MM.1S (cell line): ENCODE data around the gene ASIC2.

Experiments used
- DNase-seq: peaks from one replicate; pipeline ENCODE4 v3.0.0-alpha.2; 2015
- H2AFZ ChIP-seq: fragments of 300-600 bp; sonication (generic); 2 replicates; pipeline ENCODE4 v1.6.0; 2016; ENCODE audit warnings: antibody characterized with exemption, low read length
- H3F3A ChIP-seq: fragments of 300-600 bp; sonication (generic); 2 replicates; pipeline ENCODE4 v1.6.1; 2016; ENCODE audit warnings: mild to moderate bottlenecking, antibody characterized with exemption, low read length, moderate library complexity, mixed read lengths; ENCODE audit not compliant: insufficient read depth
- H3K27ac ChIP-seq: fragments of 300-600 bp; sonication (generic); 2 replicates; pipeline ENCODE4 v1.5.1; 2016; ENCODE audit warnings: mild to moderate bottlenecking, low read length
- H3K27me3 ChIP-seq: fragments of 300-600 bp; sonication (generic); replicated peaks from 2 replicates; pipeline ENCODE4 v1.6.0; 2016; ENCODE audit warnings: low read length; ENCODE audit not compliant: insufficient read depth
- H3K36me3 ChIP-seq: fragments of 300-600 bp; sonication (generic); replicated peaks from 2 replicates; pipeline ENCODE4 v1.6.1; 2016; ENCODE audit warnings: mild to moderate bottlenecking, low read length, mixed read lengths; ENCODE audit not compliant: insufficient read depth
- H3K4me1 ChIP-seq: fragments of 300-600 bp; sonication (generic); 2 replicates; pipeline ENCODE4 v1.6.1; 2016; ENCODE audit warnings: low read length, mixed read lengths
- H3K4me2 ChIP-seq: fragments of 300-600 bp; sonication (generic); 2 replicates; pipeline ENCODE4 v1.6.0; 2016; ENCODE audit warnings: low read depth, low read length
- H3K4me3 ChIP-seq: fragments of 300-600 bp; sonication (generic); 2 replicates; pipeline ENCODE4 v1.5.1; 2016; ENCODE audit warnings: low read length, mixed read lengths
- H3K79me2 ChIP-seq: fragments of 300-600 bp; sonication (generic); 2 replicates; pipeline ENCODE4 v1.6.1; 2016; ENCODE audit warnings: mixed run types, low read length, mixed read lengths
- H3K9ac ChIP-seq: fragments of 300-600 bp; sonication (generic); 2 replicates; pipeline ENCODE4 v1.6.1; 2016; ENCODE audit warnings: low read length, mixed read lengths
- H3K9me2 ChIP-seq: fragments of 300-600 bp; sonication (generic); replicated peaks from 2 replicates; pipeline ENCODE4 v1.6.1; 2016; ENCODE audit warnings: mild to moderate bottlenecking, low read length, mixed read lengths; ENCODE audit not compliant: insufficient read depth
- H3K9me3 ChIP-seq: fragments of 300-600 bp; sonication (generic); replicated peaks from 2 replicates; pipeline ENCODE4 v1.6.1; 2016; ENCODE audit warnings: mild to moderate bottlenecking, low read length, mixed read lengths; ENCODE audit not compliant: insufficient read depth
- H4K20me1 ChIP-seq: fragments of 300-600 bp; sonication (generic); 2 replicates; pipeline ENCODE4 v1.6.1; 2016; ENCODE audit warnings: mild to moderate bottlenecking, low read length, moderate library complexity, mixed read lengths; ENCODE audit not compliant: insufficient read depth
- CTCF ChIP-seq: fragments of 300-600 bp; sonication (generic); IDR thresholded peaks from 2 replicates; pipeline ENCODE4 v1.5.1; 2016; ENCODE audit warnings: antibody characterized with exemption, low read length, mixed read lengths
- EZH2 ChIP-seq: fragments of 300-600 bp; sonication (generic); optimal IDR thresholded peaks from 2 replicates; pipeline ENCODE3; 2017; ENCODE audit warnings: low read depth, mild to moderate bottlenecking, antibody characterized with exemption, low read length, mixed read lengths
- EZH2phosphoT487 ChIP-seq: fragments of 300-600 bp; sonication (generic); IDR thresholded peaks from 2 replicates; pipeline ENCODE4 v1.6.1; 2018; ENCODE audit warnings: antibody characterized with exemption, low read length

Gene ASIC2

GRCh38 chr17:33261820-33262219, 31.3 kb downstream of the ASIC2 start:
- peaks cover 9% of the 10 kb centered on the region; the same call in 1 of the 2 replicates for H3K27me3 ChIP-seq
- H3K9me2 ChIP-seq, result no peaks in the 10 kb centered on the region
- no peaks in the 10 kb centered on the region for H3F3A ChIP-seq
- H3K36me3 ChIP-seq, result no peaks in the 10 kb centered on the region
- no peaks in the 10 kb centered on the region for H4K20me1 ChIP-seq
- no peaks in the 10 kb centered on the region for H3K9me3 ChIP-seq
- no peak overlapping the region for H3K9ac ChIP-seq
- H2AFZ ChIP-seq, result no peak overlapping the region
- no peak overlapping the region for H3K4me3 ChIP-seq
- no peaks in the 10 kb centered on the region for H3K4me1 ChIP-seq
- H3K79me2 ChIP-seq, result no peaks in the 10 kb centered on the region
- H3K27ac ChIP-seq, result no peak overlapping the region
- no peak overlapping the region for H3K4me2 ChIP-seq
- no peak for TF ChIP-seq CTCF
- TF ChIP-seq EZH2phosphoT487, result no peak
- no peak for TF ChIP-seq EZH2
- DNase-seq, result no peak

- peaks cover 9% of the 10 kb centered on the region; the same call in 1 of the 2 replicates for H3K27me3 ChIP-seq
- no peak for DNase-seq
- no peaks in the 10 kb centered on the region for H3K9me3 ChIP-seq
- no peak overlapping the region for H3K4me3 ChIP-seq
- H3K79me2 ChIP-seq, result no peaks in the 10 kb centered on the region
- no peak overlapping the region for H3K9ac ChIP-seq
- H3K27ac ChIP-seq, result no peak overlapping the region
- no peak overlapping the region for H2AFZ ChIP-seq
- no peaks in the 10 kb centered on the region for H4K20me1 ChIP-seq
- no peaks in the 10 kb centered on the region for H3F3A ChIP-seq
- TF ChIP-seq CTCF (no peak), EZH2phosphoT487 (no peak), EZH2 (no peak)
- H3K36me3 ChIP-seq, result no peaks in the 10 kb centered on the region
- H3K4me1 ChIP-seq, result no peaks in the 10 kb centered on the region
- no peaks in the 10 kb centered on the region for H3K9me2 ChIP-seq
- no peak overlapping the region for H3K4me2 ChIP-seq
Measured at GRCh38 chr17:33260638-33261037, 32.5 kb downstream of the ASIC2 start.

GRCh38 chr17:33258296-33258695, 34.8 kb downstream of the ASIC2 start:
- Histone ChIP-seq H3F3A (no peaks in the 10 kb centered on the region), H3K4me1 (no peaks in the 10 kb centered on the region), H3K9ac (no peak overlapping the region), H3K4me2 (no peak overlapping the region), H4K20me1 (no peaks in the 10 kb centered on the region), H3K27ac (no peak overlapping the region), H3K9me3 (no peaks in the 10 kb centered on the region), H3K79me2 (no peaks in the 10 kb centered on the region), H3K4me3 (no peak overlapping the region), H3K36me3 (no peaks in the 10 kb centered on the region), H3K9me2 (no peaks in the 10 kb centered on the region), H3K27me3 (peaks cover 9% of the 10 kb centered on the region; the same call in 1 of the 2 replicates), H2AFZ (no peak overlapping the region)
- no peak for DNase-seq
- TF ChIP-seq CTCF (no peak), EZH2 (no peak), EZH2phosphoT487 (no peak)
